ENCODE measurements around the gene CARD9. TPM values are rescaled to one million over a fixed set of nuclear protein-coding genes. Genes with fewer than 3 reads are reported as not detected.
"Not testable (repeated sequence)": the region's sequence is repeated elsewhere in the genome, so short reads cannot be mapped to it uniquely, and the experiment has no call there.

Gene CARD9
- polyA plus RNA-seq, 5 donors = 0.69 to 1.7 (median 1.0) TPM

DNA sequence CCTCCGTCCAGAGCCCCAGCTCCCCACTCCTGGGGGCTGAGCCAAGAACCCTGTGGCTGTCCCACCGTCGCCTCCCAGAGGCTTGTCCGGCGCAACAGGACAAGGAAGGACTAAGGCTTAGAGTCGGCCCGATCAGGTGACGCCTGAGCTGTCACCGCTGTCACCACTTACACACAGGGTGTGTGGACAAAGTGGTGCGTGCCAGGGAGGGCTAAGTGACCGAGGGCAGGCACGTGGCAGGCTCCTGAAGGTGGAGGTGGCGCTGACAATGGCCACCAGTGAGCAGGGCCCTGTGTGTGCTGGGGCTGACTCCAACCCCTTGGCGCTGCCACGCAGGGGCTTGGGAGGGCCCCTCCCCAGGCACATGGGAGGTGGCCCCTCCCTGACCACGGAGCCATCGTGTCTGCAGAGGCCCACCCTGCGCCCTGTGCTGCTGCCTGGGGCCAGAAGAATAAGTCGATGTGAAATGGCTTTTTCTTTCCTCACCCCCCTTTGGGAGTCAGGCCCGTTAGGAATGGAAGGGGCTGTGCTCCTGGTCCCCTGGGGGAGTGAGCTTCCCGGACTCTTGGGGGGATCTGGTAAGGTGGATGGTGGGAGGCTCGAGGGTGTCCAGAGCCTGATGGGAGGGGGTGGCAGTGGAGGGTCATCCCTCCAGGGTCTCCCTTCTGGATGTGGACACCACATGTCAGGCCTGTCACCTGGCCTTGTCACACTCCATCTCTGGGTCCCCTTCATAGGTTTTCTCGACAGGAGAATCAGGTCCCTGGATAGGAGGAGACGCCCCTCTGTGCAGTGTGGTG is 48.8 kb downstream of the CARD9 start:
- no peak for DNase-seq

DNA sequence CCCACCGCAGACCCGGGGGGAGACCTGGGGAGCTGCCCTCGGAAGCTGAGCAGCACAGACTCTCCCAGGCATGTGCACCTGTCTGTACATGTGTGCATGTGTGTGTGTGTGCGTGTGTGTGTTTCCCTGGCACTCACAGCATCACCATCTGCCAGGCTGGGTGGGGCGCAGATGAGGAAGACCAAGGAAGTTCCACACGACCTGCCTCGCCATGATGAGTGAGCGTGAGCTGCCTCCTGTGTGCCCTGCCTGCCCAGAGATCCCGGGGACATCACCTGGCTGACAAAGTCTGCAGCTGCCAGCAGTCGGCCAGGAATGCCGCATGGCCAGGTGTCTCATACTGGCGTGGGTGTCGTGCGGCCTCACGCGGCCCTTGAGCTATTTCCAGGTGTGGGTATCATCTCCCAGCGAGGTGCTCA is 50.1 kb downstream of the CARD9 start:
- no peak for DNase-seq

GRCh38 chr9:136322756-136323330 is 50.6 kb downstream of the CARD9 start:
- no peak for DNase-seq

DNA sequence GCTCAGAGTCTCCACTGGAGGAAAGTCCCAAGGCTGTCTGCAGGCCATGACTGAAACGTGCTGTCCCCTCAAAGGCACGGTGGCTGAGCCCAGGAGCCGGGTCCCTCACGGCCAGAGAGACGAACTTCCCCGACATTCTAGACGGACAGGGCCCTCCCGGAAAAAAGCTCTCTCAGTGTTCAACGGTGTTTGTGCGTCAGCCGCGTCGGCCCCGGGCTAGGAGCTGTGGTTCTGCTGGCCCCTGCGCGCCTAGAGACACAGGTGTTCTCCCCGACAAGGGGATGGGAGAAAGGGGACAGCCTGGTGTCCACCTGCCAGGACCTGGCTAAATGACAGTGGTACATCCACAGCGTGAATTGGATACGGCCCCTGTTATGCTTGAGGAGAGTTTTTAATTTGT is 51.9 kb downstream of the CARD9 start:
- DNase-seq = no peak

DNA sequence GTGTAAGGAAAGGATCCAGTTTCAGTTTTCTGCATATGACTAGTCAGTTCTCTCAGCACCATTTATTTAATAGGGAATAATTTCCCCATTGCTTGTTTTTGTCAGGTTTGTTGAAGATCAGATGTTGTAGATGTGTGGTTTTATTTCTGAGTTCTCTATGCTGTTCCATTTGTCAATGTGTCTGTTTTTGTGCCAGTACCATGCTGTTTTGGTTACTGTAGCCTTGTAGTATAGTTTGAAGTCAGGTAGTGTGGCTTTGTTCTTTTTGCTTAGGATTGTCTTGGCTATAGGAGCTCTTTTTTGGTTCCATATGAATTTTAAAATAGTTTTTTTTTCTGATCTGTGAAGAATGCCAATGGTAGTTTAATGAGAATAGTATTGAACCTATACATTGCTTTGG is 52.5 kb downstream of the CARD9 start:
- not testable (repeated sequence) for DNase-seq

GRCh38 chr9:136319955-136320354 is 53.5 kb downstream of the CARD9 start:
- DNase-seq = not testable (repeated sequence)

- DNase-seq = not testable (repeated sequence)
Measured at GRCh38 chr9:136319244-136319643, 54.2 kb downstream of the CARD9 start.

- DNase-seq = no peak
Measured at GRCh38 chr9:136318776-136319241, 54.7 kb downstream of the CARD9 start.

GRCh38 chr9:136318111-136318775 is 55.2 kb downstream of the CARD9 start:
- DNase-seq = no peak

DNA sequence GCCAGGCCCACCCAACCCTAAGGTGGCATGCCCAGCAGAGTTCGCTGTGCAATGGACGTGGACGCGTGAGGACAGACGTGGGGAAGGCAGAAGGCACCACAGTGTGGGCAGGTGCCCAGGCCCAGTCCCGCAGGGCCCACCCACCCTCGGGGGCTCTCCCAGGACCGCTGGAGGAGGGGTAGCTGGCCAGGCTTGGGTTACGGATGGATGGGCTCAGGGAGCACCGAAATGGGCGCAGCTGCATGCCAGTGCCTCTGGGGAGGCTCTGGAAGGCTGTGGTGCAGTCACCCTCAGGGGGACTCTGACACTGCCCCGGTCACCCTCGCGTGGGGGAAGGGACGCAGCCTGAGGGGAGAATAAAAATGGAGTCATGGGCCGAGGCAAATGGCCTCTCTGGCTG is 55.8 kb downstream of the CARD9 start:
- DNase-seq = no peak

DNA sequence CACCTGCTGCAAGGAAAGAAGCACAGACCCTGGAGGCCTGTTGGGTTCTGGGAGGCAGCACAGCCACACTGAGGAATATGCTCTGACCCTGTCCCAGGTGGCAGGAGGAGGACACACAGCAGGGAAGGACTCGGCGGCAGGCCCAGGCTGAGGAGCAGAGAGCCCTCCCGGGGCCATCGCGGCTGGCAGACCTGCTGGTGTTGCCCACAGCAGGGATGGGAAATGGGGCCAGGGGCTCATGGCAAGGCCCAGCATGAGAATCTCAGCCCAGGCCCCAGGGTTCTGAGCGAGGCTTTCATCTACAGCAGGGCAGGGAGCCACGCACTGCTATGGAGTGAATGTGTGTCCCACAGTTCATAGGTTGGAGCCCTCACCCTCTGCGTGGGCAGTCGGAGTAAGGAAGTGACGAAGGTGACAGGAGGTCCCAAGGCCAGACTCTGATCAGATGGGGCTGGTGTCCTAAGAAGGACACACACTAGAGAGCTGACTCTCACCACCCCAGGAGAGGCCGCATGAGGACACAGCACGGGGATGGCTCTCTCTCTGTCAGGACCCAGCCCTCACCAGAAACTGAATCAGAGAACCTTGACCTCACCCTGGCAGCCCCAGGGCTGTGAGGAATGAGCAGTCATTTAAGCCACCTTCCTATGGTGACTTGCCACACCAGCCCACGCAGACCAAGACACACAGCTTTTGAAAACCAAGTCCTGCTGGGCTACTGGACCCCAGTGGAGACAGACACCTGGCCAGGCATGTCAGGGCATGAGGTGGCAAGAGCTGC is 56.4 kb downstream of the CARD9 start:
- DNase-seq = no peak

DNA sequence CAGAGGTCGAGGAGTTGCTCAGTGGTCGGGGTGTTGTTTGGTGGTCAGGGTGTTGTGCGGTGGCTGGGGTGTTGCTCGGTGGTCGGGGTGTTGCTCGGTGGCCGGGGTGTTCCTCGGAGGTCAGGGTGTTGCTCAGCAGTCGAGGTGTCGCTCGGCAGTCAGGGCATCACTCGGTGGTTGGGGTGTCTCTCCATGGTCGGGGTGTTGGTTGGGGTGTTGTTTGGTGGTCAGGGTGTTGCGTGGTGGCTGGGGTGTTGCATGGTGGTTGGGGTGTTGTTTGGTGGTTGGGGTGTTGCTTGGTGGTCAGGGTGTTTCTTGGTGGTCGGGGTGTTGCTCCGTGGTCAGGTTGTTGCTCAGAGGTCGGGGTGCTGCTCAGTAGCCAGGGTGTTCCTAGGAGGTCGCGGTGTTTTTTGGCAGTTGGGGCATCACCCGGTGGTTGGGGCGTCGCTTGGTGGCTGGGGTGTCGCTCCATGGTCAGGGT is 57.2 kb downstream of the CARD9 start:
- DNase-seq = no peak

- DNase-seq = no peak
Measured at GRCh38 chr9:136314944-136315343, 58.5 kb downstream of the CARD9 start.

GRCh38 chr9:136314056-136314416 is 59.4 kb downstream of the CARD9 start:
- DNase-seq = no peak

Other genes with a start within 250 kb of the CARD9 start
- gene LHX3, start 168.5 kb downstream of the CARD9 start, polyA plus RNA-seq (ENCODE audit: insufficient read depth in 1 of 5, insufficient read length in 5 of 5, low replicate concordance in 1 of 5) = not detected
- gene QSOX2, start 127.9 kb downstream of the CARD9 start, polyA plus RNA-seq (ENCODE audit: insufficient read depth in 1 of 5, insufficient read length in 5 of 5, low replicate concordance in 1 of 5) = 10 to 100 TPM in 4 of 5 donors, 1 to 10 TPM in 1; 9.1 to 12.5 (median 11.9) TPM
- 1 to 10 TPM in 4 of 5 donors, under 1 TPM in 1; 0.65 to 2.9 (median 1.8) TPM for gene CCDC187, start 69.6 kb downstream of the CARD9 start, polyA plus RNA-seq (ENCODE audit: insufficient read depth in 1 of 5, insufficient read length in 5 of 5, low replicate concordance in 1 of 5)
- 10 to 100 TPM; 35.9 to 84.2 (median 56.6) TPM for gene GPSM1, start 46.1 kb downstream of the CARD9 start, polyA plus RNA-seq (ENCODE audit: insufficient read depth in 1 of 5, insufficient read length in 5 of 5, low replicate concordance in 1 of 5)
- 10 to 100 TPM in 1 of 5 donors, 1 to 10 TPM in 4; 3.6 to 13.8 (median 5.8) TPM for gene DNLZ, start 9.9 kb downstream of the CARD9 start, polyA plus RNA-seq (ENCODE audit: insufficient read depth in 1 of 5, insufficient read length in 5 of 5, low replicate concordance in 1 of 5)
- gene SNAPC4, start 26.5 kb upstream of the CARD9 start, polyA plus RNA-seq (ENCODE audit: insufficient read depth in 1 of 5, insufficient read length in 5 of 5, low replicate concordance in 1 of 5) = 10 to 100 TPM in 3 of 5 donors, 1 to 10 TPM in 2; 9.7 to 12.9 (median 11.6) TPM
- 10 to 100 TPM; 46.6 to 60.8 (median 52.5) TPM for gene ENTR1, start 36.9 kb upstream of the CARD9 start, polyA plus RNA-seq (ENCODE audit: insufficient read depth in 1 of 5, insufficient read length in 5 of 5, low replicate concordance in 1 of 5)
- gene PMPCA, start 37.0 kb upstream of the CARD9 start, polyA plus RNA-seq (ENCODE audit: insufficient read depth in 1 of 5, insufficient read length in 5 of 5, low replicate concordance in 1 of 5) = 10 to 100 TPM; 42.6 to 55.4 (median 50.2) TPM
- gene INPP5E, start 66.2 kb upstream of the CARD9 start, polyA plus RNA-seq (ENCODE audit: insufficient read depth in 1 of 5, insufficient read length in 5 of 5, low replicate concordance in 1 of 5) = 10 to 100 TPM in 4 of 5 donors, 1 to 10 TPM in 1; 9.5 to 19.7 (median 14.6) TPM
- gene SEC16A, start 109.4 kb upstream of the CARD9 start, polyA plus RNA-seq (ENCODE audit: insufficient read depth in 1 of 5, insufficient read length in 5 of 5, low replicate concordance in 1 of 5) = 10 to 100 TPM; 42.9 to 65.9 (median 52.9) TPM
- gene NOTCH1, start 172.4 kb upstream of the CARD9 start, polyA plus RNA-seq (ENCODE audit: insufficient read depth in 1 of 5, insufficient read length in 5 of 5, low replicate concordance in 1 of 5) = 10 to 100 TPM; 15.9 to 37.5 (median 27.1) TPM